Epithelial cell of proximal tubule (primary cell): ENCODE results near the gene RAD51B. TPM values are rescaled to one million over a fixed set of nuclear protein-coding genes. Genes with fewer than 3 reads are reported as not detected.

Experiments used
- DNase-seq: peaks from one replicate; pipeline ENCODE4 v3.0.0-alpha.2; 2011; ENCODE audit warnings: low read depth
- H3K4me3 ChIP-seq: 2 replicates; pipeline ENCODE4 v1.5.1; 2011; ENCODE audit warnings: low read depth, mild to moderate bottlenecking, low read length
- total RNA-seq: library from RNA; depleted of rRNA; stranded (reverse); fragments of >200 nt; gene quantifications from 2 replicates; pipeline ENCODE4 v1.2.3, GENCODE V29; 2015
- TF ChIP-seq, protein P1 (sequence below): conservative IDR thresholded peaks from 2 replicates; pipeline ENCODE4 v1.5.1; 2012; ENCODE audit warnings: low read depth, mild to moderate bottlenecking, low read length

RAD51B gene
- total RNA-seq, 1 donor from 2014 or later = 6.3 TPM

DNA sequence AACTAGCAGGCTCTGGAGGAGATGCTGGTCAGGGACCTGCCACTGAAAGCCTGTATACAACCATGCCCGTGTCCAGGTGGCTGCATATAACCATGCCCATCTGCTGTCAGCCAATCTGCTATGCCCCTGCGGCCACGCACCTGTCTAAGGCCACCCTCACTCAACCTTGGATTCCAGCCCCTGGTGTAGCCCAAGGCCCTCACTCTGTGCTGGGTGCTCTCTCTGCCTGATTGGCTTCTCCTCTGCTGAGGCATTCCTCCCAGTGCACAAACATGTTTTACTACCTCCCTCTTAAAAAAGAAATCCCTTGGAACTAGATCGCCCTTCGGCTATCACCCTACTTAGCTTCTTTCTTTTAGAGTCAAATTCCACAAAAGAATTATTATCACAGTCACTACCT lies 927.8 kb downstream of the RAD51B start:
- no peak overlapping the region for H3K4me3 ChIP-seq
- no peak for DNase-seq
- TF ChIP-seq, protein P1, sequence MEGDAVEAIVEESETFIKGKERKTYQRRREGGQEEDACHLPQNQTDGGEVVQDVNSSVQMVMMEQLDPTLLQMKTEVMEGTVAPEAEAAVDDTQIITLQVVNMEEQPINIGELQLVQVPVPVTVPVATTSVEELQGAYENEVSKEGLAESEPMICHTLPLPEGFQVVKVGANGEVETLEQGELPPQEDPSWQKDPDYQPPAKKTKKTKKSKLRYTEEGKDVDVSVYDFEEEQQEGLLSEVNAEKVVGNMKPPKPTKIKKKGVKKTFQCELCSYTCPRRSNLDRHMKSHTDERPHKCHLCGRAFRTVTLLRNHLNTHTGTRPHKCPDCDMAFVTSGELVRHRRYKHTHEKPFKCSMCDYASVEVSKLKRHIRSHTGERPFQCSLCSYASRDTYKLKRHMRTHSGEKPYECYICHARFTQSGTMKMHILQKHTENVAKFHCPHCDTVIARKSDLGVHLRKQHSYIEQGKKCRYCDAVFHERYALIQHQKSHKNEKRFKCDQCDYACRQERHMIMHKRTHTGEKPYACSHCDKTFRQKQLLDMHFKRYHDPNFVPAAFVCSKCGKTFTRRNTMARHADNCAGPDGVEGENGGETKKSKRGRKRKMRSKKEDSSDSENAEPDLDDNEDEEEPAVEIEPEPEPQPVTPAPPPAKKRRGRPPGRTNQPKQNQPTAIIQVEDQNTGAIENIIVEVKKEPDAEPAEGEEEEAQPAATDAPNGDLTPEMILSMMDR = no peak

DNA sequence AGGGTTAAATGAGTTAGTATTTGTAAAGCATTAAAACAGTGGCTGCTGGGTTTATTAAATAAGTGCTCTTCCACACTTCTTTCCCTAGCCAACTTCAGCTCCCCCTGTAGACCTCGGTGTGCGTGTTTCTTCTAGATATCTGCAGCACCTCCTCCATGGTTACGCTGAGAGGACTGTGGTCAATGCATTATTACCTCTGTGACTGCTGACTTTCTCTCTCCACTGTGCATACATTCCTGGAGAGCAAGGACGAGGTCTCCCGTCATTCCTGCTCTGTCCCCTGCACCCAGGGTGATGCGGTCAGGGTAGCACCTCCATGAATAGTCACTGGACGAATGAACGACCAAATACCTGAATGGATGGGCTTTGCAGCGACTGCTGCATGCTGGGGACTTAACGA lies 928.7 kb downstream of the RAD51B start:
- TF ChIP-seq, protein P1 = no peak
- no peak for DNase-seq

DNA sequence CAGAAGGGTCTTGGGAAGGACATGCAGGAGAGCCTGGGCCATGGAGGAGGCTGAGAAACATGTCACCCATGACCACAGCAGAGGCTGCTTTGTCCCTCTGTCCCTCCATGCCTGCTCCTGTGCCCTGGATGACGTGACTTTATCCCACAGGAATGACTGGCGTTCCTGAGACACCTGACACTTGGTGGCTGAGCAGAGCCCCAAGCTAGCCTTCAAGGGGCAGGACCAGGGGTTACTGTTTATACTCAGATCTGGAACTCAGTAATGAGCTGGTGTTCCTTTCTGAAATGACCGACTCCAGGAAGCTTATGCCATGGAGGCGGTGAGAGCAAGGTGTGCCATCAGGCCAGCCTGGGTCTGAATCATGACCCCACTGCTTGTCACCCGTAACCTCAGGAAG lies 929.1 kb downstream of the RAD51B start:
- DNase-seq = no peak
- TF ChIP-seq, protein P1 = no peak
- no peak overlapping the region for H3K4me3 ChIP-seq

More for the DNA sequence above, 928.7 kb downstream of the RAD51B start:
- no peak overlapping the region for H3K4me3 ChIP-seq

DNA sequence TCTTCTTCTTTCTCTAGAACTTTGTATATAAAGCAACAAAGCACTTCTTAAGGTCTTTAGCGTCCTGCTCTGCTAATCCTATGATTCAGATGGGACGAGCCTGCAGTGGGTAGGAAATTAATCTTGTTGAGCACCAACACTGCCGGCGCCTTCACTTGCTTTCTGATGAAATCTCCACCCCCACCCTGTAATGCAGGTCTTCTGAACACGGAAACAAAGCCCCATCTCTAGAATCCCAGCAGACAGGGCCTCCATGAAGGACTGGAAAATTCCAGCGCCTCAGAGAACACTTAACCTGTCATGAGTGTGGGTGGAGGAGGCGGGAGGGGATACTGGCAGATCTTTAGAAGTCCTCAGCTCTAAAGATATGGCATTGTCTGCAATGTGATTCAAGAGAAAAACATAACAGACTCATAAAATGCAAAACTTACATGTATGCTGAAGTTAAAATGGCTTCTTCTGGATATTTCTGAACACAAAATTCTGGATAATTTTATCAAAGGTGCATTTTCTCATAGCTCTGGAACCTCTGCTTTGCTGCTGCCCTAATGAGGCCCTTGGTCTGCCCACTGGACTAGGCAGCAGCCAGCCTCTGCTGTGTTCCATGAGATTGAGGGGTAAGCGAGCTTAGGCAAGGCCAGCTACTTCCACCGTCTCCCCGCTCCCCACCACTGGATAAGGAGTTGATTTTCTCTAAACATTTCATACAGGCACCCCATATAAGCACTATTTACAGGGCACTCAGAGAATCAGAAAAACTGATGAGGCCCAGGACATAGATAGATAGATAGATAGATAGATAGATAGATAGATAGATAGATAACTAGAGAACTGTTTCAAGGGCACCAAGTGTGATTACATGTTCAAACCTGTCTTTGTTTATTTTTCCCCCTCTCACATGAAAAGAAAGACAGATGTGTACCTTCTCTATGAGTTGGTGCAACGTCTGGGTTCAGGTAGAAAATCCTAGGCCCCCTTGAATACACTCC lies 930.2 kb downstream of the RAD51B start:
- no peak for DNase-seq
- no peak overlapping the region for H3K4me3 ChIP-seq
- TF ChIP-seq, protein P1 = no peak

DNA sequence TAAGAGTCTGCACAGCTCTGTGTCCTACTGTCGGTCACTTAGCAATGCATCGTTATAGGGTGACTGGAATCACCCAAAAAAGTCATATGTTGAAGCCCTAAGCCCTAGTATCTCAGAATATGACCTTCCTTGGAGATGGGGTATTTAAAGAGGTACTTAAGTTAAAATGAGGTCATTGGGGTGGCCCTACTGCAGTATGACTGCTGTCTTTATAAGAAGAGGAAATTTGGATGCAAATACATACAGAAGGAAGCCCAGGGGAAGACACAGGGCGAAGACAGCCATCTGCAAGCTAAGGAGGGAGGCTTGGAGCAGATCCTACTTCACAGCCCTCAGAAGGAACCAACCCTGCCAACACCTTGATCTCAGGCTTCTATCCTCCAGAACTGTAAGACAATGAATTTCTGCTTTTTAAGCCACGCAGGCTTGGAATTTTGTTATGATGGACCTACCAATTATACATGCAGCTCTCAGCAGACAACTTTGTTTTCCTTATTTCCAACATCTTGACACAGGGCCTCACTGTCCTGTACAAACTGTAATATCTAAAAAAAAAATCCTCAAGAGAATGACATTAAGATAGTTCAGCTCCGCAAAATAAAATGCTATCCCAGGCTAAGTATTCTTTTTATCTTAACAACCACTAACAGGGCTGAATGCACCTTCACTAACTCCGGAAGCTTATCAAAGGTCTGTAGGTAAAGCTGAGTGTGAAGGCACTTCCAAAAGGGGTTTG lies 932.9 kb downstream of the RAD51B start:
- no peak overlapping the region for H3K4me3 ChIP-seq
- TF ChIP-seq, protein P1 = no peak
- DNase-seq = no peak

DNA sequence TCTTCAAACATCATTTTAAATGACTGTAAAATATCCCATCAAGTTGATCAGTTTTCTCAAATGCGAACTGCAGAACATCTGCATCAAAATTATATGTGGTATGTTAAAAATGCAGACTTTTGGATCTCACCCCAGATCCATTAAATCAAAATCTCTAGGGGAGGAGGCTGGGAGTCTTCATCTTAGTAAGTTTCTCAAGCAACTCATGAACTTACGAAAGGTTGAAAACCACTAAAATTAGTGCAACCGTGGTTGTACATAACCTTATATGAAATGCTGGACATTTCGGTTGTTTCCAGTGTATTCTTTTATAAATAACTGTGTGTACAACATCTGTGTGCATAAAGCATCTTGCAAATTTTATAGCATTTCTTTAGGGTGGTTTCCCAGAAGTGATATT lies 934.1 kb downstream of the RAD51B start:
- TF ChIP-seq, protein P1 = no peak
- DNase-seq = no peak
- no peak overlapping the region for H3K4me3 ChIP-seq
